H1 (cell line): ENCODE results near the gene CAMKK2. TPM values are rescaled to one million over a fixed set of nuclear protein-coding genes. Genes with fewer than 3 reads are reported as not detected.

Experiments used
- ASH2L ChIP-seq: fragments of 200-600, 300-600 bp; sonication (generic); IDR thresholded peaks from one replicate; pipeline ENCODE4 v1.7.1; 2017; ENCODE audit warnings: low read length
- BCL11A ChIP-seq, 2 experiments: IDR thresholded peaks; one replicate each; pipeline ENCODE4 v1.6.1; 2011; ENCODE audit warnings: low read depth in 2 of 2, low read length in 2 of 2, mild to moderate bottlenecking in 2 of 2
- BRCA1 ChIP-seq: IDR thresholded peaks from 2 replicates; pipeline ENCODE4 v1.6.1; 2012; ENCODE audit warnings: low read depth, low read length, improper control_type of control experiment
- CHD1 ChIP-seq: IDR thresholded peaks from 2 replicates; pipeline ENCODE4 v1.6.1; 2012; ENCODE audit warnings: low read depth, low read length, improper control_type of control experiment
- EGR1 ChIP-seq: IDR thresholded peaks from 2 replicates; pipeline ENCODE4 v1.6.1; 2011; ENCODE audit warnings: low read depth, low read length, borderline replicate concordance
- EP300 ChIP-seq, 2 experiments: IDR thresholded peaks; 1 replicate in 1 of 2; 2 replicates in 1 of 2; pipeline ENCODE4 v1.6.1; 2011 to 2012; ENCODE audit warnings: low read depth in 2 of 2, low read length in 2 of 2, mild to moderate bottlenecking in 2 of 2, borderline replicate concordance in 1 of 2, inconsistent platforms in 1 of 2, moderate library complexity in 1 of 2
- GABPA ChIP-seq: IDR thresholded peaks from 2 replicates; pipeline ENCODE4 v1.6.1; 2011; ENCODE audit warnings: mild to moderate bottlenecking, low read length, moderate library complexity, borderline replicate concordance; ENCODE audit not compliant: insufficient read depth
- GTF2F1 ChIP-seq: IDR thresholded peaks from 2 replicates; pipeline ENCODE4 v1.6.1; 2012; ENCODE audit warnings: low read depth, low read length, improper control_type of control experiment, borderline replicate concordance
- HDAC2 ChIP-seq, 2 experiments: fragments of 300-600 bp in 1 of 2; sonication (generic) in 1 of 2; IDR thresholded peaks; 2 replicates each; pipeline ENCODE4 v1.6.1; 2011 to 2012; ENCODE audit warnings: low read depth in 2 of 2, low read length in 2 of 2, mild to moderate bottlenecking in 2 of 2, moderate library complexity in 2 of 2, borderline replicate concordance in 1 of 2, inconsistent platforms in 1 of 2
- HDAC6 ChIP-seq: IDR thresholded peaks from one replicate; pipeline ENCODE4 v1.7.1; 2012; ENCODE audit warnings: low read depth, mild to moderate bottlenecking, inconsistent platforms, low read length, moderate library complexity
- NRF1 ChIP-seq: IDR thresholded peaks from 2 replicates; pipeline ENCODE4 v1.6.1; 2011; ENCODE audit warnings: mild to moderate bottlenecking, low read depth, low read length, improper control_type of control experiment
- PHF8 ChIP-seq: fragments of 200-600 bp; sonication (generic); conservative IDR thresholded peaks from 2 replicates; pipeline ENCODE4 v1.7.1; 2012; ENCODE audit warnings: low read depth, mild to moderate bottlenecking, inconsistent platforms, low read length, moderate library complexity
- POLR2A ChIP-seq, 2 experiments: IDR thresholded peaks; 1 replicate in 1 of 2; 2 replicates in 1 of 2; pipeline ENCODE4 v1.6.1; 2011; ENCODE audit warnings: low read depth in 2 of 2, low read length in 2 of 2, mild to moderate bottlenecking in 2 of 2; ENCODE audit errors: control extremely low read depth in 1 of 2
- RFX5 ChIP-seq: IDR thresholded peaks from 2 replicates; pipeline ENCODE4 v1.6.1; 2011; ENCODE audit warnings: low read depth, low read length, improper control_type of control experiment, borderline replicate concordance
- SIRT6 ChIP-seq: IDR thresholded peaks from one replicate; pipeline ENCODE4 v1.7.1; 2012; ENCODE audit warnings: low read length, inconsistent platforms
- SP1 ChIP-seq: IDR thresholded peaks from 2 replicates; pipeline ENCODE4 v1.6.1; 2011; ENCODE audit warnings: low read depth, low read length
- SRF ChIP-seq: IDR thresholded peaks from 2 replicates; pipeline ENCODE4 v1.6.1; 2011; ENCODE audit warnings: mild to moderate bottlenecking, low read depth, low read length, moderate library complexity
- TAF1 ChIP-seq: IDR thresholded peaks from 2 replicates; pipeline ENCODE4 v1.6.1; 2011; ENCODE audit warnings: mild to moderate bottlenecking, low read depth, low read length
- TAF7 ChIP-seq: optimal IDR thresholded peaks from 2 replicates; pipeline ENCODE3; 2011; ENCODE audit warnings: low read depth, mild to moderate bottlenecking, inconsistent platforms, low read length, moderate library complexity, borderline replicate concordance
- YY1 ChIP-seq: IDR thresholded peaks from 2 replicates; pipeline ENCODE4 v1.6.1; 2011; ENCODE audit warnings: low read depth, mild to moderate bottlenecking, low read length
- polyA plus RNA-seq, 7 experiments: library from polyadenylated mRNA; depleted of rRNA in 3 of 7; stranded (reverse) in 5 of 7; unstranded in 2 of 7; fragments of >200 nt in 5 of 7; fragments of 200-250 nt in 2 of 7; gene quantifications; 1 replicate in 5 of 7; 2 replicates in 1 of 7; 4 replicates in 1 of 7; pipeline versions ENCODE4 v1.2.1 to v1.2.3, GENCODE V29; 2011 to 2013; ENCODE audit warnings: missing spikeins in 2 of 7, mixed read lengths in 2 of 7
- total RNA-seq: library from RNA; stranded (reverse); fragmentation: NEBNext Ultra II Directional; extraction: Animal tissue kit (Norgen Biotek cat#: 25700); gene quantifications from 2 replicates; pipeline ENCODE4 v1.2.1, GENCODE V29; 2021
- TF ChIP-seq, protein P1 (sequence below): IDR thresholded peaks from 2 replicates; pipeline ENCODE4 v1.6.1; 2012; ENCODE audit warnings: low read length, inconsistent platforms

The CAMKK2 gene
- total and polyA plus RNA-seq, 2 of the 8 experiments (the other 6 are each of a cell fraction or from before 2014, with no cell fraction given) = 29.6 to 30.6 TPM

DNA sequence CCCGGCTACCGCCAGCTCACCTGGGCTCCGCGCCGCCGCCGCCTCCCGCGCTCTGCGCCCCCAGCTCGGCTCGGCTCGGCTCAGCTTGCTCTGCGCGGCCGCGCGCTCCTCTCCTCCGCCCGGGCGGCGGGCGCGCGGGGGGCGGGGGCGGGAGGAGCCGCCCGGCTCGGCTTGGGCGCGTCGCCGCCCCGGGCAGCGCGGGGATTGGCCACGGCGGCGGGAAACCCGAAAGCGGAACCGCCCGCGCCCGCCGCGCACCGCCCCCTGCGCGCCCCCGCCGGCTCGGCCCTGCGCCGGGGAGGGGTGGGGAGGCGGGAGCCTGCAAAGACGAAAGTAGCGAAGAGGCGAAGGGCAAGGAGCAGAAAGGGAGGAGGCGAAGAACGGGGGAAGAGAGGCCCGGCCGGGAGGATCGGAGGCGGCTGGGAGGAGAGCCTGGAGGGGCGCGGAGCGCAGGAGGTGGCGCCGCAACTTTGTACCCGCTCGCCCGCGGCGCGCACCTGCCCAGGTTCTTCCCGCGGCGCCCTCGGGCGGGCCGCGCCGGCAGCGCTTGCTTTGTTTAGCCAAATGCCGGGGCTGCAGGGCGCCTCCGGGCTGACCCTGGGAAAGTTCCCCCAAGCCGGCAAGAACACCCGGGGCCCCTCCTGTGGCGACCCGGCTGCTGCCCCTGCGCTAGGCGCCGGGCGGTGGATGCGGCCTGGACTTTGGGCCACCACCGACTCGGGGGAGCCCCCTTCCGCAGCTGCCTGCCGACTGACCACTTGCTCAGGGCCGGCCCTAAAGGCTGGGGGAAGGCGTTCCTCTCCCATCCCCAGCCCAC, at the start of gene CAMKK2 (continued):
- TF ChIP-seq HDAC2 (IDR thresholded peaks at IDR 0.05; ENCODE audit: borderline replicate concordance in 1 of 2, low read depth in 2 of 2, low read length in 2 of 2) (0 out of 4 replicates have a peak, but pooled peaks of 1 of the 2 experiments have one; percentile 5), TAF1 (no peak; the same call in 1 of the 2 replicates), CHD1 (no peak), YY1 (no peak; the same call in 1 of the 2 replicates), RFX5 (no peak), PHF8 (peak; percentile 67), GTF2F1 (no peak), HDAC6 (no peak), GABPA (0 out of 2 replicates have a peak, but pooled peaks have one; percentile 35), POLR2A (IDR thresholded peaks at IDR 0.05; ENCODE audit: control extremely low read depth in 1 of 2, low read depth in 2 of 2, low read length in 2 of 2) (peak in 1 of 2 experiments; percentile 72; a peak in 2 of 3 replicates), EP300 (IDR thresholded peaks at IDR 0.05; ENCODE audit: borderline replicate concordance in 1 of 2, low read depth in 2 of 2, low read length in 2 of 2) (no peak), SIRT6 (no peak), SP1 (no peak), BCL11A (IDR thresholded peaks at IDR 0.05; ENCODE audit: low read depth in 2 of 2, low read length in 2 of 2) (no peak), EGR1 (peak; percentile 38; the same call in 1 of the 2 replicates), TAF7 (peak; percentile 17), NRF1 (0 out of 2 replicates have a peak, but pooled peaks have one; percentile 16), ASH2L (peak; percentile 77), BRCA1 (no peak), SRF (no peak)
- TF ChIP-seq, protein P1, sequence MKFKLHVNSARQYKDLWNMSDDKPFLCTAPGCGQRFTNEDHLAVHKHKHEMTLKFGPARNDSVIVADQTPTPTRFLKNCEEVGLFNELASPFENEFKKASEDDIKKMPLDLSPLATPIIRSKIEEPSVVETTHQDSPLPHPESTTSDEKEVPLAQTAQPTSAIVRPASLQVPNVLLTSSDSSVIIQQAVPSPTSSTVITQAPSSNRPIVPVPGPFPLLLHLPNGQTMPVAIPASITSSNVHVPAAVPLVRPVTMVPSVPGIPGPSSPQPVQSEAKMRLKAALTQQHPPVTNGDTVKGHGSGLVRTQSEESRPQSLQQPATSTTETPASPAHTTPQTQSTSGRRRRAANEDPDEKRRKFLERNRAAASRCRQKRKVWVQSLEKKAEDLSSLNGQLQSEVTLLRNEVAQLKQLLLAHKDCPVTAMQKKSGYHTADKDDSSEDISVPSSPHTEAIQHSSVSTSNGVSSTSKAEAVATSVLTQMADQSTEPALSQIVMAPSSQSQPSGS = no peak
